ENCODE data around the gene NKAIN1.

DNA sequence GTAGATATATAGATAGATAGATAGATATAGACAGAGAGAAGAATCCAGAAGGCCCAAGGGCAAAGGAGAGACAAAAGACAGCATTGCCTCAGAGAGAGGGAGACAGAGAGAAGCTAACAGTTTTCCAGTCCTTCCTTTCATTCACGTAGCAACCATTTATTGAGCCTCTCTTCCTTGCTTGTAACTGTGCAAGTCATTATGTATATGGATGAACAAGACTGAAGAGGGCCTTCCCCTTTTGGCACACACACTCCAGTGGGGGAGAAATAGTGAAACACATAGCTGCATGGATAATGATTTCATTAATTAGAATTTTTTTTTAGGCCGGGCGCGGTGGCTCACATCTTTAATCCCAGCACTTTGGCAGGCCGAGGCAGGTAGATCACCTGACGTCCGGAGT, 99.4 kb downstream of the NKAIN1 start:
- TF ChIP-seq, protein P1, sequence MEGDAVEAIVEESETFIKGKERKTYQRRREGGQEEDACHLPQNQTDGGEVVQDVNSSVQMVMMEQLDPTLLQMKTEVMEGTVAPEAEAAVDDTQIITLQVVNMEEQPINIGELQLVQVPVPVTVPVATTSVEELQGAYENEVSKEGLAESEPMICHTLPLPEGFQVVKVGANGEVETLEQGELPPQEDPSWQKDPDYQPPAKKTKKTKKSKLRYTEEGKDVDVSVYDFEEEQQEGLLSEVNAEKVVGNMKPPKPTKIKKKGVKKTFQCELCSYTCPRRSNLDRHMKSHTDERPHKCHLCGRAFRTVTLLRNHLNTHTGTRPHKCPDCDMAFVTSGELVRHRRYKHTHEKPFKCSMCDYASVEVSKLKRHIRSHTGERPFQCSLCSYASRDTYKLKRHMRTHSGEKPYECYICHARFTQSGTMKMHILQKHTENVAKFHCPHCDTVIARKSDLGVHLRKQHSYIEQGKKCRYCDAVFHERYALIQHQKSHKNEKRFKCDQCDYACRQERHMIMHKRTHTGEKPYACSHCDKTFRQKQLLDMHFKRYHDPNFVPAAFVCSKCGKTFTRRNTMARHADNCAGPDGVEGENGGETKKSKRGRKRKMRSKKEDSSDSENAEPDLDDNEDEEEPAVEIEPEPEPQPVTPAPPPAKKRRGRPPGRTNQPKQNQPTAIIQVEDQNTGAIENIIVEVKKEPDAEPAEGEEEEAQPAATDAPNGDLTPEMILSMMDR (IDR thresholded peaks at IDR 0.05; ENCODE audit: low read depth, low read length) = no peak
- no peak for TF ChIP-seq EZH2phosphoT487 (IDR thresholded peaks at IDR 0.05; ENCODE audit: low read depth)
